Transverse colon (tissue), 4 donors: Measurements from ENCODE around the gene TMEM200B.

Experiments
- CTCF ChIP-seq, 5 experiments: fragments of 200-600 bp in 3 of 5; fragments of 450-650 bp in 2 of 5; sonication (generic) in 3 of 5; IDR thresholded peaks; 1 replicate in 2 of 5; 2 replicates in 3 of 5; pipeline ENCODE4 v1.5.1; 2016 to 2017; ENCODE audit warnings: antibody characterized with exemption in 5 of 5, inconsistent platforms in 3 of 5, mild to moderate bottlenecking in 2 of 5, moderate library complexity in 1 of 5
- EP300 ChIP-seq: sonication (generic); formaldehyde crosslinking; IDR thresholded peaks from one replicate; pipeline ENCODE4 v1.6.1; 2017; ENCODE audit warnings: antibody characterized with exemption, low read depth
- POLR2AphosphoS5 ChIP-seq, 3 donors: sonication (generic); formaldehyde crosslinking; IDR thresholded peaks; one replicate each; pipeline ENCODE4 v1.6.1; 2016; ENCODE audit warnings: antibody characterized with exemption in 3 of 3

GRCh38 chr1:29156543-29157268 is 33.0 kb upstream of the TMEM200B start:
- TF ChIP-seq CTCF (IDR thresholded peaks at IDR 0.05) (no peak), POLR2AphosphoS5 (IDR thresholded peaks at IDR 0.05) (no peak), EP300 (no peak)
